IPS-15b (cell line): ENCODE measurements around the gene CTH.
"Not testable (repeated sequence)": the region's sequence is repeated elsewhere in the genome, so short reads cannot be mapped to it uniquely, and the experiment has no call there.

ENCODE experiments used
- H3K27me3 ChIP-seq: one replicate; pipeline ENCODE4 v1.6.1; 2013; ENCODE audit warnings: low read length; ENCODE audit not compliant: control insufficient read depth, insufficient read depth
- H3K36me3 ChIP-seq: one replicate; pipeline ENCODE4 v1.6.1; 2013; ENCODE audit warnings: low read length; ENCODE audit not compliant: control insufficient read depth, insufficient read depth
- H3K4me1 ChIP-seq: one replicate; pipeline ENCODE4 v1.6.1; 2013; ENCODE audit warnings: mild to moderate bottlenecking, low read length; ENCODE audit not compliant: control insufficient read depth, insufficient read depth
- H3K4me3 ChIP-seq: one replicate; pipeline ENCODE4 v1.5.1; 2013; ENCODE audit warnings: low read depth, low read length
- H3K9ac ChIP-seq: one replicate; pipeline ENCODE4 v1.6.1; 2013; ENCODE audit warnings: low read depth, mild to moderate bottlenecking, low read length
- H3K9me3 ChIP-seq: one replicate; pipeline ENCODE4 v1.6.1; 2013; ENCODE audit warnings: mild to moderate bottlenecking, low read length; ENCODE audit not compliant: control insufficient read depth, insufficient read depth

CTH gene

DNA sequence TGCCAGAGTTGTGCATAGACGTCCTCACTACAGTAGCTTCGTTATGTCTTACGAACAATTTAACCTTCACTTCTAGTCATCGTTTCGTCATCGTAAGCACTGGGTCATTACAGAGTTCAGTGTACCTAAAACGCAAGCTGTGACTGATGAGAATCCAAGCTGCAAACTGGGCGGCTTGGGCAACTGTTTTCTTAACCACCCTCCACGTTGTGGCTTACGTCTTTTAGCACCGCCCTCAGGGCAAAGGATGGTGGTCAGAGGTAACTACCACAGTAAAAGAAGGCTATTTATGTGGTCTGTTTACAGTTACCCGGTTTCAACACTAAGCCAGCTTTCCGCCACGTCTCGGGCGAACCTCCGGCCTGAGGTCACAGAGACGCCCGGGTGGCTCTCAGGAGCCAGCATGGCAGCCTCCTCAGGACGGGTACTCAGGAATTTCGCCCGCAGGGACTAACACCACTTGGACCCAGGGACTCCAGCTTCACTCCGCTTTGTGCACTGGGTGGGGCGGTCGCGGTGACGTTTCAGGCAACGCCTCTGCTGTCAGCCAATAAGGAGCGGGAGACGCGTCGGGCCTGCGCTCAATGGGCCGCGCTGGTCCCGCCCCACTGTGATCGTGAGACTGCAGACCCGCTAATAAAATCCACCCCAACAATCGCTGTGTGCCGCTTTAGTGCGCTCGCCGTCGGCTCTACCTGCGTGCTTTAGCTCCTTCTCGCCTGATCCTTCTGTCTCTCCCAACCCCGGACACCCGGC is at the start of gene CTH:
CTH (plus strand) TSS at position 665 of the 756 bp plus-strand sequence. CDS start 148 bp downstream, outside the sequence.
- H3K4me1 ChIP-seq, result peaks cover 4% of the 10 kb centered on the region
- no peaks in the 10 kb centered on the region for H3K27me3 ChIP-seq
- peak within 1 kb of the TSS; percentile 97 for H3K4me3 ChIP-seq
- peak within 1 kb of the TSS; percentile 91 for H3K9ac ChIP-seq
- no peaks in the 10 kb centered on the region for H3K9me3 ChIP-seq
- no peaks in the 10 kb centered on the region for H3K36me3 ChIP-seq

DNA sequence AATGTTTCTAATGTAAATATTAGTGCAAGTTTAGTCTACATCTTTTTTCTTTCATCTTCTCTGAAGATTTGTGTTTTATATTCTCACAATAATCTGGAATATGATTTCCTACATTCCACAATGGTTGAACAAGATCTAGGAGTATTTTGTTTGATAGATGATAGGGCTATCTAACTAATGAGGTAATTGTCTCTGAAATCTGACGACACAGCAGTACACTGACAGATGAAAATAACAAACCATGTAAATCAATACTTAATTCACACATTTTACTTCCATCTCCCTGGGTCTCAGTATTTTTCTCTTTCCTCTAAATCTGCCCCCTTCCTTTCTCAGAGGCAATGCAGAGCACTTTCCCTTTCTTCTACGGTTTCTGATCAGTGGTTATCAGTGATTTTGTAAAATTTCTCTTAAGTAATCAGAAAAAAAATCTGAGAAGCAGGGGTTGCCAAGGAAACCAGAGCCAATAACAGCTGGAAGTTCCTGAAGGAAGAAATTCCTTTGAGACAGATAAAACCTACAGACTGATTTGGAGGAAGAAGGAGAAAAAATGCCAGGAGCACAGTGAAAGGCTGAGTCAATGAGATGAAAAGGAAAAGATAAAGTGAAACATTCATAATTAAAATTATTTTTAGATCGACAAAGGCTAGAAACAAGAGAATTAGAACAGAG is 49.2 kb upstream of the CTH start:
- no peak overlapping the region for H3K4me3 ChIP-seq
- H3K27me3 ChIP-seq, result no peaks in the 10 kb centered on the region
- no peak overlapping the region for H3K9ac ChIP-seq
- no peaks in the 10 kb centered on the region for H3K36me3 ChIP-seq
- no peaks in the 10 kb centered on the region for H3K9me3 ChIP-seq
- H3K4me1 ChIP-seq, result no peaks in the 10 kb centered on the region

DNA sequence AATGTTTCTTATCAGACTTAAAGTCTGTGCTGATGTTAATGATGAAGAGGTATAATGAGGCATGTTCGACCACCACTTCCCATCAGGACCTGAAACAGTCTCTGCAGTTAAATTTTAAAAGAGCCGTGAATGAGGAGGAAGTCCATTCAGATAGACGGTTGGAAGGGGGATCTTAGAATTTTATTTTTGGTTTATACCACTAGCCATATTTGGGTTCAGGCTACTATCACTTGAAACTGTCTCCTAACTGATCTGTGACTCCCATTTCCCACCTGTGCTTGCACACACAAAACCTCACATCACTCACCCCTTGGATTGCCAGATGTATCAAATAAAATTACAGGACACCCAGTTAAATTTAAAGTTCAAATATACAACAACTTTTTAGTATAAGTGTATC is 46.6 kb upstream of the CTH start:
- no peak overlapping the region for H3K9ac ChIP-seq
- no peaks in the 10 kb centered on the region for H3K9me3 ChIP-seq
- H3K36me3 ChIP-seq, result no peaks in the 10 kb centered on the region
- no peak overlapping the region for H3K4me3 ChIP-seq
- H3K27me3 ChIP-seq, result no peaks in the 10 kb centered on the region
- H3K4me1 ChIP-seq, result no peaks in the 10 kb centered on the region

DNA sequence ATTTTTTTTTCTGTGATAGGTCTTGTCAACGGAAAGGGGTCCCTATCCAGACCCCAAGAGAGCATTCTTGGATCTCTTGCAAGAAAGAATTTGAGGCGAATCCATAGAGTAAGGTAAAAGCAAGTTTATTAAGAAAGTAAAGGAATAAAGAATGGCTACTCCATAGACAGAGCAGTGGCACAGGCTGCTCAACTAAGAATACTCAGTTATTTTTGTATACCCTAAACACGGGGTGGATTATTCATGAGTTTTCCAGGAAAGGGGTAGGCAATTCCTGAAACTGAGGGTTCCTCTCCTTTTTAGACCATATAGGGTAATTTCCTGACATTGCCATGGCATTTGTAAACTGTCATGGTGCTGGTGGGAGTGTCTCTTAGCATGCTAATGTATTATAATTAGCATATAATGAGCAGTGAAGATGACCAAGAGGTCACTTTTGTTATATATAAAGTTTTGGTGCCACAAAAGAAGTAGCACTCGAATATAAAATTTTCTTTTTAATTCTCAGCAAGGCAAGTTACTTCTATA is 44.6 kb upstream of the CTH start:
- H3K9me3 ChIP-seq, H3K4me1 ChIP-seq, H3K27me3 ChIP-seq, H3K9ac ChIP-seq, H3K4me3 ChIP-seq, H3K36me3 ChIP-seq: not testable (repeated sequence)

DNA sequence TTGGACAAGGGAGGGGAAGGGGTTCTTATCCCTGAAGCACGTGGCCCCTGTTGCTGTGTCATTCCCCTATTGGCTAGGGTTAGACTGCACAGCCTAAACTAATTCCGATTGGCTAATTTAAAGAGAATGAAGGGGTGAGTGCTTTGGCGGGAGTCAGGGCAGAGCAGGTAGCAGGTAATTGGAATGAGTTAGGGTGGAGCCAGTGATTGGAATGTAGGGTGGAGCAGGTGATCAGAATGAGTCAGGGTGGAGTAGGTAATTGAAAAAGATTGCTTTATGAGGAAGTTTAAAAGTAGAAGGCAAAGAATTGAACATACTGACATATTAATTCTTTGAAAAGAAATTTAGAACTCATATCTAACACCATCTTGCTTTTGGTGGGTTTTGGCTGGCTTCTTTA is 44.1 kb upstream of the CTH start:
- H3K4me3 ChIP-seq, H3K9ac ChIP-seq, H3K27me3 ChIP-seq, H3K36me3 ChIP-seq, H3K4me1 ChIP-seq, H3K9me3 ChIP-seq: not testable (repeated sequence)

DNA sequence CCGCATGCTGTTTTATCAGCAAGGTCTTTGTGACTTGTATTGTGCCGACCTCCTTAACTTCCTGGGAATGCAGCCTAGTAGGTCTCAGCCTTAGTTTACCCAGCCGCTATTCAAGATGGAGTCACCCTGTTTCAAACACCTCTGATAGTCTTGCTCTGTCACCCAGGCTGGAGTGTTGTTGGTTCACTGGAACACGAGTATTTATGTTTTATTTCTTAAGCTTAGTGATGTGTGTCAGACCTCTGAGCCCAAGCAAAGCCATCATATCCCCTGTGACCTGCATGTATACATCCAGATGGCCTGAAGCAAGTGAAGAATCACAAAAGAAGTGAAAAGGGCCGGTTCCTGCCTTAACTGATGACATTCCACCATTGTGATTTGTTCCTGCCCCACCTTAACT is 43.7 kb upstream of the CTH start:
- H3K4me3 ChIP-seq, H3K9ac ChIP-seq, H3K9me3 ChIP-seq, H3K27me3 ChIP-seq, H3K36me3 ChIP-seq, H3K4me1 ChIP-seq: not testable (repeated sequence)

DNA sequence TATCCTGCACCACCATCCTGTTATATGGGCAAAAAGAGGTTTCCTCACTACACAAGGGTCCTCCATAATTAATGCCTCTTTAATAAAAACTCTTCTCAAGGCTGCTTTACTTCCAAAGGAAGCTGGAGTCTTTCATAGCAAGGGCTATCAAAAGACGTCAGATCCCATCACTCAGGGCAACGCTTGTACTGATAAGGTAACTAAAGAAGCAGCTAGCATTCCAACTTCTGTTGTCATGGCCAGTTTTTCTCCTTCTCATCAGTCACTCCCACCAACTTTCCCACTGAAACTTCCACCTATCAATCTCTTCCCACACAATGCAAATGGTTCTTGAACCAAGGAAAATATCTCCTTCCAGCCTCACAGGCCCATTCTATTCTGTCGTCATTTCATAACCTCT is 39.5 kb upstream of the CTH start:
- H3K4me3 ChIP-seq, H3K4me1 ChIP-seq, H3K27me3 ChIP-seq, H3K9me3 ChIP-seq, H3K9ac ChIP-seq, H3K36me3 ChIP-seq: not testable (repeated sequence)

DNA sequence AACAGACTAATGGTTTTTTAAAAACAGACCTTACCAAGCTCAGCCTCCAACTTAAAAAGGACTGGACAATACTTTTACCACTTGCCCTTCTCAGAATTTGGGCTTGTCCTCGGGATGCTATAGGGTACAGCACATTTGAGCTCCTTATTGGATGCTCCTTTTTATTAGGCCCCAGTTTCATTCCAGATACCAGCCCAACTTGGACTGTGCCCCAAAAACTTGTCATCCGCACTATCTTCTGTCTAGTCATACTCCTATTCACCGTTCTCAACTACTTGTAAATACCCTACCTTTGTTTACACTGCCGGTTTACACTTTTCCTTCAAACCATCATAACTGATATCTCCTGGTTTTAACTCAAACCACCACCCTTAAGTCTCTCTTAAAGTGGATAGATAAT is 38.6 kb upstream of the CTH start:
- Histone ChIP-seq H3K9ac (no peak overlapping the region), H3K4me1 (peaks cover 6% of the 10 kb centered on the region), H3K4me3 (no peak overlapping the region), H3K27me3 (no peaks in the 10 kb centered on the region), H3K36me3 (peaks cover 4% of the 10 kb centered on the region), H3K9me3 (no peaks in the 10 kb centered on the region)

DNA sequence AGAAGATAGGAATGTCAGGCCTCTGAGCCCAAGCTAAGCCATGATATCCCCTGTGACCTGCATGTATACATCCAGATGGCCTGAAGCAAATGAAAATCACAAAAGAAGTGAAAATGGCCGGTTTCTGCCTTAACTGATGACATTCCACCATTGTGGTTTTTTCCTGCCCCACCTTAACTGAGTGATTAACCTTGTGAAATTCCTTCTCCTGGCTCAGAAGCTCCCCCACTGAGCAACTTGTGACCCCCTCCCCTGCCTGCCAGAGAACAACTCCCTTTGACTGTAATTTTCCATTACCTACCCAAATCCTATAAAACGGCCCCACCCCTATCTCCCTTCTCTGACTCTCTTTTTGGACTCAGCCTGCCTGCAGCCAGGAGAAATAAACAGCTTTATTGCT is 37.5 kb upstream of the CTH start:
- H3K9me3 ChIP-seq, H3K4me1 ChIP-seq, H3K27me3 ChIP-seq, H3K36me3 ChIP-seq, H3K4me3 ChIP-seq, H3K9ac ChIP-seq: not testable (repeated sequence)

DNA sequence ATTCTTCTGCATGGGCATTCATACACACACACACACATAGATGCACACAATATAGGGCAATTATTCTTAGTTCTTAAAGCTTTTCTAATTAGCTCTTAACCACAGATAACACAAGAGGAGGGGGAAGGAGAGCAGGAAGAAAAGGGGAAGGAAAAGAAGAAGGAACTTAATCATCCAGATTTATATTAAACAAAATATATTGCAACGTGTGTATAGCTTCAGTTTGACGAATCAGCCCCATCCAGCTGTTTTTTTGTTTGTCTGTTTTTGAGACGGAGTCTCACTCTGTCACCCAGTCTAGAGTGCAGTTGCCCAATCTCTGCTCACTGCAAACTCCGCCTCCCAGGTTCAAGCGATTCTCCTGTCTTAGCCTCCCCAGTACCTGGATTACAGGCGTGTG is 34.9 kb upstream of the CTH start:
- H3K9me3 ChIP-seq, result no peaks in the 10 kb centered on the region
- no peaks in the 10 kb centered on the region for H3K36me3 ChIP-seq
- H3K4me1 ChIP-seq, result peaks cover 6% of the 10 kb centered on the region

DNA sequence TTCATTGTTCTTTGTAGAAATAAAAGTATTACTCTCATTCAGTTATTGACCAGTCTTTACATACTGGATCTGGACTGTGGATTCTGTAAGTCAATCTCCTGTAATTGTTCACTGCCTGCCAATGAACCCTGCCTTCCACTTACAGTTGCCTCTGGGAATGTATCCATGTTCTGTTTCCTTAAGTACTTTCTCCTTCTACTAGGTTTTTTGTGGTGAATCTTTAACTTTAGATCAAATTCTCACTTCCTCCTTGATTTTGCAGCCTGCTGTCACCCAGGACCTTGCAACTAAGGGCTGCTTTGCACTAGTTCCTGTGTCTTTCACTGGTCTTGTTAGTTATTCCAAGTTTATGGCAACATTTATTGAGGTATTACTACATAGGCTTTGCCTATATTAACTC is 28.4 kb upstream of the CTH start:
- Histone ChIP-seq H3K9ac (no peak overlapping the region), H3K36me3 (no peaks in the 10 kb centered on the region), H3K4me1 (no peaks in the 10 kb centered on the region), H3K4me3 (no peak overlapping the region), H3K27me3 (no peaks in the 10 kb centered on the region), H3K9me3 (no peaks in the 10 kb centered on the region)

More for the DNA sequence above, 34.9 kb upstream of the CTH start:
- H3K27me3 ChIP-seq, result no peaks in the 10 kb centered on the region
- no peak overlapping the region for H3K4me3 ChIP-seq
- H3K9ac ChIP-seq, result no peak overlapping the region

DNA sequence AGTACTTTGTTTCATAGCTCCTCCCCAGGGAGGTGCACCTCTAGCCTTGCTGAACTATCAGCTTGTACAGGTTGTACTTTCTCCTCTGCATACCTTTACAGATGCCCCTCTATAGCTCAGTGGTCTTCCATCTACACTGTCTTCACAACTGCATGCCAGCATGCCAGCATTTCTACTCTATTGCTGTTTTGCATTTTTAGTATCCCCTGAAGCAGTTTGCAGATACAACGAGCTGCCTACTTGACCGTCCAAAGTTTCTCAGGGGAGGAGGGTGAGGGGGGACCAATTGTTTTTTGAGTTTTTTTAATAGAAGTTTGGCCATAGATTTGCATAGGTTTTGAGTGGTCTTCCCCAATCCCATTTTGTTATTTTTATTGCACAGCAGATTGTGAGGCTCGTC is 27.6 kb upstream of the CTH start:
- H3K9me3 ChIP-seq, result no peaks in the 10 kb centered on the region
- no peaks in the 10 kb centered on the region for H3K36me3 ChIP-seq
- H3K4me3 ChIP-seq, result no peak overlapping the region
- no peaks in the 10 kb centered on the region for H3K4me1 ChIP-seq
- no peaks in the 10 kb centered on the region for H3K27me3 ChIP-seq
- no peak overlapping the region for H3K9ac ChIP-seq
